Measurements from ENCODE around the gene SMPD4. TPM values are rescaled to one million over a fixed set of nuclear protein-coding genes. Genes with fewer than 3 reads are reported as not detected.
"Not testable (repeated sequence)": the region's sequence is repeated elsewhere in the genome, so short reads cannot be mapped to it uniquely, and the experiment has no call there.

The SMPD4 gene
- total and polyA plus RNA-seq, 2 donors (not counting 3 experiments of a cell fraction or from before 2014, with no cell fraction given) = 85.3 to 88.1 TPM

GRCh38 chr2:130191319-130191718 lies 9.9 kb upstream of the SMPD4 start:
- H3K27me3 ChIP-seq (ENCODE audit: control insufficient read depth in 2 of 2, insufficient read depth in 2 of 2, low read length in 2 of 2); H3K4me1 ChIP-seq (ENCODE audit: control insufficient read depth, extremely low read depth, insufficient read depth, low read length); H3K9me1 ChIP-seq (replicated peaks; ENCODE audit: control insufficient read depth, extremely low read depth, insufficient read depth, low read length); H2AFZ ChIP-seq (ENCODE audit: low read depth, low read length); H3K27ac ChIP-seq (ENCODE audit: insufficient read depth, low read depth, low read length); DNase-seq (ENCODE audit: low read depth, low spot score); H3K4me3 ChIP-seq (replicated peaks in 1 of 3; ENCODE audit: insufficient read depth in 1 of 3, low read depth in 1 of 3, low read length in 3 of 3); CTCF ChIA-PET; H4K20me1 ChIP-seq (replicated peaks; ENCODE audit: control insufficient read depth, extremely low read depth, insufficient read depth, low read length); H3K9me3 ChIP-seq (replicated peaks; ENCODE audit: control insufficient read depth, insufficient read depth, low read length); H3K9ac ChIP-seq (replicated peaks; ENCODE audit: extremely low read depth, insufficient read depth, low read length); H3K36me3 ChIP-seq (ENCODE audit: control insufficient read depth in 2 of 2, extremely low read depth in 1 of 2, insufficient read depth in 2 of 2, low read length in 2 of 2); FAIRE-seq; BruUV-seq (replicated peaks); intact Hi-C loops (cut with micrococcal nuclease); H3K79me2 ChIP-seq (ENCODE audit: control insufficient read depth, insufficient read depth, low read length); dilution Hi-C loops (cut with MboI; ENCODE audit: extremely low pct_ligation_motif_present, low sequenced_read_pairs); POLR2A ChIA-PET; H3K4me2 ChIP-seq (ENCODE audit: insufficient read depth, low read length): not testable (repeated sequence)

- no peak overlapping the region for H3K9ac ChIP-seq (replicated peaks; ENCODE audit: extremely low read depth, insufficient read depth, low read length)
- H3K27ac ChIP-seq (ENCODE audit: insufficient read depth, low read depth, low read length) = no peak overlapping the region
- H3K27me3 ChIP-seq (ENCODE audit: control insufficient read depth in 2 of 2, insufficient read depth in 2 of 2, low read length in 2 of 2) = no peaks in the 10 kb centered on the region
- TF ChIP-seq CTCF (IDR thresholded peaks at IDR 0.05; ENCODE audit: extremely low read depth in 1 of 2, insufficient read depth in 1 of 2, low read depth in 1 of 2, low read length in 2 of 2) (no peak), FOS (IDR thresholded peaks at IDR 0.05; ENCODE audit: borderline replicate concordance, insufficient read depth, low read length) (no peak), MAX (IDR thresholded peaks at IDR 0.05; ENCODE audit: insufficient read depth, insufficient read length) (no peak), MYC (IDR thresholded peaks at IDR 0.05; ENCODE audit: low read depth, low read length) (no peak), JUN (IDR thresholded peaks at IDR 0.05; ENCODE audit: borderline replicate concordance, insufficient read depth, insufficient read length, low read depth) (no peak), EZH2 (IDR thresholded peaks at IDR 0.05; ENCODE audit: borderline replicate concordance, low read depth, low read length, severe bottlenecking) (no peak), POLR2A (IDR thresholded peaks at IDR 0.05; ENCODE audit: low read depth, low read length) (no peak), POLR2AphosphoS5 (IDR thresholded peaks at IDR 0.05; ENCODE audit: insufficient read depth, low read depth, low read length) (no peak), GATA2 (IDR thresholded peaks at IDR 0.05; ENCODE audit: insufficient read depth, insufficient read length, low read depth, low read length) (no peak)
- no peak overlapping the region for H2AFZ ChIP-seq (ENCODE audit: low read depth, low read length)
- H4K20me1 ChIP-seq (replicated peaks; ENCODE audit: control insufficient read depth, extremely low read depth, insufficient read depth, low read length) = no peaks in the 10 kb centered on the region
- H3K4me3 ChIP-seq (replicated peaks in 1 of 3; ENCODE audit: insufficient read depth in 1 of 3, low read depth in 1 of 3, low read length in 3 of 3) = no peak overlapping the region
- FAIRE-seq (no peak), DNase-seq (ENCODE audit: low read depth, low spot score) (no peak)
- dilution Hi-C loops (cut with MboI; ENCODE audit: extremely low pct_ligation_motif_present, low sequenced_read_pairs) (no loop called here), intact Hi-C loops (cut with micrococcal nuclease) (no loop called here)
- no peaks in the 10 kb centered on the region for H3K9me1 ChIP-seq (replicated peaks; ENCODE audit: control insufficient read depth, extremely low read depth, insufficient read depth, low read length)
- peaks cover 9% of the 10 kb centered on the region for H3K79me2 ChIP-seq (ENCODE audit: control insufficient read depth, insufficient read depth, low read length)
- ChIA-PET CTCF (no interaction called here), POLR2A (no interaction called here)
- no peaks in the 10 kb centered on the region for H3K4me1 ChIP-seq (ENCODE audit: control insufficient read depth, extremely low read depth, insufficient read depth, low read length)
- H3K4me2 ChIP-seq (ENCODE audit: insufficient read depth, low read length) = no peak overlapping the region
- no peaks in the 10 kb centered on the region for H3K9me3 ChIP-seq (replicated peaks; ENCODE audit: control insufficient read depth, insufficient read depth, low read length)
- H3K36me3 ChIP-seq (ENCODE audit: control insufficient read depth in 2 of 2, extremely low read depth in 1 of 2, insufficient read depth in 2 of 2, low read length in 2 of 2) = peaks cover 0 to 3% of the 10 kb centered on the region in 2 experiments
- BruUV-seq (replicated peaks) = no TSS peak
Observed at GRCh38 chr2:130190237-130190636, 8.8 kb upstream of the SMPD4 start.

- dilution Hi-C loops (cut with MboI; ENCODE audit: extremely low pct_ligation_motif_present, low sequenced_read_pairs); H3K9me3 ChIP-seq (replicated peaks; ENCODE audit: control insufficient read depth, insufficient read depth, low read length); H3K4me1 ChIP-seq (ENCODE audit: control insufficient read depth, extremely low read depth, insufficient read depth, low read length); H4K20me1 ChIP-seq (replicated peaks; ENCODE audit: control insufficient read depth, extremely low read depth, insufficient read depth, low read length); POLR2A ChIA-PET; CTCF ChIA-PET; H2AFZ ChIP-seq (ENCODE audit: low read depth, low read length); H3K36me3 ChIP-seq (ENCODE audit: control insufficient read depth in 2 of 2, extremely low read depth in 1 of 2, insufficient read depth in 2 of 2, low read length in 2 of 2); FAIRE-seq; H3K9ac ChIP-seq (replicated peaks; ENCODE audit: extremely low read depth, insufficient read depth, low read length); intact Hi-C loops (cut with micrococcal nuclease); H3K27ac ChIP-seq (ENCODE audit: insufficient read depth, low read depth, low read length); H3K9me1 ChIP-seq (replicated peaks; ENCODE audit: control insufficient read depth, extremely low read depth, insufficient read depth, low read length); H3K4me3 ChIP-seq (replicated peaks in 1 of 3; ENCODE audit: insufficient read depth in 1 of 3, low read depth in 1 of 3, low read length in 3 of 3); H3K27me3 ChIP-seq (ENCODE audit: control insufficient read depth in 2 of 2, insufficient read depth in 2 of 2, low read length in 2 of 2); DNase-seq (ENCODE audit: low read depth, low spot score); BruUV-seq (replicated peaks); H3K4me2 ChIP-seq (ENCODE audit: insufficient read depth, low read length): not testable (repeated sequence)
- H3K79me2 ChIP-seq (ENCODE audit: control insufficient read depth, insufficient read depth, low read length) = peaks cover 17% of the 10 kb centered on the region
Observed at GRCh38 chr2:130188958-130189357, 7.6 kb upstream of the SMPD4 start.
